ENCODE data around the gene SHLD1. TPM values are rescaled to one million over a fixed set of nuclear protein-coding genes. Genes with fewer than 3 reads are reported as not detected.
"Not testable (repeated sequence)": the region's sequence is repeated elsewhere in the genome, so short reads cannot be mapped to it uniquely, and the experiment has no call there.

The SHLD1 gene
- total RNA-seq, 1 donor from 2014 or later, result 13.9 TPM

GRCh38 chr20:5781367-5781766 is 31.2 kb downstream of the SHLD1 start:
- DNase-seq (ENCODE audit: low spot score), result not testable (repeated sequence)

GRCh38 chr20:5781798-5782750 is 31.9 kb downstream of the SHLD1 start:
- DNase-seq (ENCODE audit: low spot score), result no peak

- no peak for DNase-seq (ENCODE audit: low spot score)
These were observed 34.5 kb downstream of the SHLD1 start for GRCh38 chr20:5784735-5785134.

GRCh38 chr20:5785146-5785545 is 34.9 kb downstream of the SHLD1 start:
- no peak for DNase-seq (ENCODE audit: low spot score)

GRCh38 chr20:5786930-5787795 is 37.0 kb downstream of the SHLD1 start:
- no peak for DNase-seq (ENCODE audit: low spot score)

GRCh38 chr20:5787796-5788165 is 37.6 kb downstream of the SHLD1 start:
- no peak for DNase-seq (ENCODE audit: low spot score)

- DNase-seq (ENCODE audit: low spot score), result peak; percentile 84
These were observed 38.2 kb downstream of the SHLD1 start for GRCh38 chr20:5788385-5788895.

- DNase-seq (ENCODE audit: low spot score), result no peak
These were observed 39.6 kb downstream of the SHLD1 start for GRCh38 chr20:5789827-5790226.

GRCh38 chr20:5793916-5794315 is 43.7 kb downstream of the SHLD1 start:
- DNase-seq (ENCODE audit: low spot score), result no peak

- DNase-seq (ENCODE audit: low spot score), result no peak
These were observed 46.3 kb downstream of the SHLD1 start for GRCh38 chr20:5796331-5797040.

GRCh38 chr20:5797165-5797564 is 47.0 kb downstream of the SHLD1 start:
- DNase-seq (ENCODE audit: low spot score), result no peak

GRCh38 chr20:5797843-5798462 is 47.8 kb downstream of the SHLD1 start:
- DNase-seq (ENCODE audit: low spot score), result no peak

- not testable (repeated sequence) for DNase-seq (ENCODE audit: low spot score)
These were observed 53.6 kb downstream of the SHLD1 start for GRCh38 chr20:5803754-5804303.

- DNase-seq (ENCODE audit: low spot score), result no peak
These were observed 56.5 kb downstream of the SHLD1 start for GRCh38 chr20:5806457-5807263.

- DNase-seq (ENCODE audit: low spot score), result no peak
These were observed 57.2 kb downstream of the SHLD1 start for GRCh38 chr20:5807431-5807830.

- no peak for DNase-seq (ENCODE audit: low spot score)
These were observed 58.7 kb downstream of the SHLD1 start for GRCh38 chr20:5808901-5809300.

- DNase-seq (ENCODE audit: low spot score), result no peak
These were observed 59.3 kb downstream of the SHLD1 start for GRCh38 chr20:5809495-5809894.

GRCh38 chr20:5810800-5811422 is 60.7 kb downstream of the SHLD1 start:
- DNase-seq (ENCODE audit: low spot score), result no peak

- DNase-seq (ENCODE audit: low spot score), result no peak
These were observed 61.5 kb downstream of the SHLD1 start for GRCh38 chr20:5811746-5812145.

GRCh38 chr20:5818346-5818681 is 68.1 kb downstream of the SHLD1 start:
- DNase-seq (ENCODE audit: low spot score), result no peak
